MCF 10A (cell line): ENCODE data around the gene CALY. TPM values are rescaled to one million over a fixed set of nuclear protein-coding genes. Genes with fewer than 3 reads are reported as not detected.

ENCODE experiments used
- BruUV-seq: library from RNA; stranded (reverse); fragments of 400-500 nt; replicated peaks from 2 replicates; lab custom pipeline; 2021; lab: Mats Ljungman, UMichigan
- CTCF ChIA-PET: fragments of 300-600 bp; sonication (Branson Sonifier 250); formaldehyde crosslinking; extraction: SDS; loops from one replicate; lab custom pipeline; 2021; ENCODE audit warnings: antibody characterized with exemption, inconsistent platforms; lab: Yijun Ruan, JAX
- POLR2A ChIA-PET: fragments of 300-600, 350-650 bp; sonication (Branson Sonifier 250); formaldehyde crosslinking; extraction: SDS; loops from one replicate; lab custom pipeline; 2020; ENCODE audit warnings: antibody characterized with exemption, inconsistent platforms; lab: Yijun Ruan, JAX
- DNase-seq: peaks from one replicate; pipeline ENCODE4 v3.0.0-alpha.2; 2018; ENCODE audit not compliant: unreplicated experiment
- H3K27ac Mint-ChIP-seq: one replicate; pipeline ENCODE4 v1.8.0; 2022; ENCODE audit warnings: mild to moderate bottlenecking, low read depth, mixed read lengths; ENCODE audit not compliant: unreplicated experiment
- H3K27me3 Mint-ChIP-seq: one replicate; pipeline ENCODE4 v1.8.0; 2022; ENCODE audit warnings: mixed read lengths; ENCODE audit not compliant: insufficient read depth, unreplicated experiment
- H3K36me3 Mint-ChIP-seq: one replicate; pipeline ENCODE4 v1.8.0; 2022; ENCODE audit warnings: mild to moderate bottlenecking, moderate library complexity, mixed read lengths; ENCODE audit not compliant: insufficient read depth, unreplicated experiment
- H3K4me1 Mint-ChIP-seq: one replicate; pipeline ENCODE4 v1.8.0; 2022; ENCODE audit warnings: mixed read lengths; ENCODE audit not compliant: insufficient read depth, unreplicated experiment
- H3K4me3 Mint-ChIP-seq: one replicate; pipeline ENCODE4 v1.8.0; 2022; ENCODE audit warnings: mild to moderate bottlenecking, moderate library complexity, mixed read lengths; ENCODE audit not compliant: unreplicated experiment
- H3K9me3 Mint-ChIP-seq: one replicate; pipeline ENCODE4 v1.8.0; 2022; ENCODE audit warnings: mixed read lengths; ENCODE audit not compliant: unreplicated experiment
- CTCF ChIP-seq: fragments of 200-600 bp; IDR thresholded peaks from one replicate; pipeline ENCODE4 v1.8.0; 2022; ENCODE audit warnings: antibody characterized with exemption, mild to moderate bottlenecking; ENCODE audit not compliant: unreplicated experiment
- intact Hi-C: fragments of 100-400 bp; cut with micrococcal nuclease; formaldehyde crosslinking; loops from 2 replicates; pipeline ENCODE4 v1.14.1; 2022
- total RNA-seq: library from RNA; stranded (reverse); gene quantifications from 2 replicates; pipeline ENCODE4 v1.2.3, GENCODE V29; 2022

The CALY gene
- total RNA-seq, 1 experiment from 2014 or later: not detected

- CTCF ChIA-PET: interaction anchor here (0.7 to 0.9 kb wide), 2 partner anchors 11 to 19 kb away, joined by 3 to 4 read pairs; no protein-coding TSS in a partner anchor
- TF ChIP-seq CTCF: no peak
- Mint-ChIP-seq H3K9me3 (no peaks in the 10 kb centered on the region), H3K4me1 (no peaks in the 10 kb centered on the region), H3K36me3 (no peaks in the 10 kb centered on the region), H3K27me3 (peaks cover 43% of the 10 kb centered on the region), H3K4me3 (no peak overlapping the region), H3K27ac (no peak overlapping the region)
- POLR2A ChIA-PET: no interaction called here
- no peak for DNase-seq
- BruUV-seq: no TSS peak
- intact Hi-C loops: no loop called here
These were observed 3.6 kb downstream of the CALY start for GRCh38 chr10:133332936-133333699.

GRCh38 chr10:133329491-133330202, 7.0 kb downstream of the CALY start:
- Mint-ChIP-seq H3K9me3 (no peaks in the 10 kb centered on the region), H3K27ac (no peak overlapping the region), H3K36me3 (no peaks in the 10 kb centered on the region), H3K4me1 (peaks cover 5% of the 10 kb centered on the region), H3K4me3 (peak overlapping the region; percentile 59), H3K27me3 (peaks cover 66% of the 10 kb centered on the region)
- TF ChIP-seq CTCF: peak; percentile 89
- POLR2A ChIA-PET: interaction anchor here (0.7 to 0.8 kb wide), 2 partner anchors 43 to 112 kb away, joined by 3 read pairs; partner anchors contain the start of gene ECHS1
- CTCF ChIA-PET: interaction anchor here (0.5 to 4.3 kb wide), 53 partner anchors 9 to 1416 kb away, joined by 3 to 29 read pairs (median 4); partner anchors contain the start of gene PRAP1
- no TSS peak for BruUV-seq
- DNase-seq: peak; percentile 84
- intact Hi-C loops: loop anchor here (2.0 to 10.0 kb wide), 4 partner anchors 65 to 495 kb away; partner anchors contain the start of gene MTG1

- Mint-ChIP-seq H3K9me3 (no peaks in the 10 kb centered on the region), H3K4me1 (peaks cover 5% of the 10 kb centered on the region), H3K36me3 (no peaks in the 10 kb centered on the region), H3K27me3 (peaks cover 56% of the 10 kb centered on the region), H3K27ac (no peak overlapping the region), H3K4me3 (no peak overlapping the region)
- BruUV-seq: no TSS peak
- ChIA-PET CTCF (interaction anchor here (0.5 to 4.3 kb wide), 50 partner anchors 8 to 1415 kb away, joined by 3 to 29 read pairs (median 4); partner anchors contain the start of gene PRAP1), POLR2A (no interaction called here)
- intact Hi-C loops: loop anchor here (2.0 to 10.0 kb wide), 4 partner anchors 66 to 494 kb away; partner anchors contain the start of gene MTG1
- no peak for TF ChIP-seq CTCF
- DNase-seq: no peak
These were observed 8.0 kb downstream of the CALY start for GRCh38 chr10:133328358-133329343.
